Measurements from ENCODE around the gene GNAS-AS1. TPM values are rescaled to one million over a fixed set of nuclear protein-coding genes. Genes with fewer than 3 reads are reported as not detected.

GNAS-AS1 gene
- total and polyA plus RNA-seq, 10 of the 15 experiments (the other 5 are each of a cell fraction or from before 2014, with no cell fraction given) = 0.06 to 2.7 (median 1.2) TPM

DNA sequence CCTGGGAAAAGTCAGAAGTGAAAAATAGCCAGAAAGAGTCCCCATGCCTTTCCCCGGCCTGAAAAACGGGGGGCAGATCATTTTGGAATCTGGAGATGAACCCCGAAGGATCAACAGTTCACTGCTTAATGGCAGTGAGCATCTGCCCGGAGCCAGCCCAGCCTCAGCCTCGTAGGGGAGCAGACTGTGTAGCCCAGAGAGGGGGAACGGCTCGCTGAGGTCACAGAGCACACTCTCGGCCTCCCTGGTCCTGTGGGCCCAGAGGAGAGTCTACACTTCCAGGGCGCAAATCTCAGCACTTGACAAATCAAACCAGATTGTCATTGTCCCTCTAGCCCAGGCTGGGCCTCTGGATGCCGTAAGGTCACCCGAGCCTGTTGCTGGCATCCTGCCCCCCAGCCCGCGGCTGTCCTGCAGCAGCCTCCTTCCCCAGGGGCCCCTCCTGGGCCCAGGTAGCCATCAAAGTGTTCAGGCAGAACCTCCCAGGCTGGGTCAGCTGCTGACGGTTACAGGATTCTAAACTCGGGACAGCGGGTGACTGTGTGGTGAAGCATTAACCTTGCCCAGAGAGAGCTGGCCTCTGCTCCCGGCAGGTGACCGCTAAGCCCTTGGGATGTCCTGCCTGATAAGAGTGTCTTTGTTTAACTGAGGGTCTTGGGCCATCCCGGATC is 56.1 kb downstream of the GNAS-AS1 start:
- in situ Hi-C loops (cut with MboI) (no loop called here), intact Hi-C loops (cut with micrococcal nuclease; ENCODE audit: unreplicated experiment) (no loop called here)
- Histone ChIP-seq H3K9ac (ENCODE audit: control insufficient read depth, insufficient read depth, low read length) (no peak overlapping the region), H3K4me2 (ENCODE audit: control insufficient read depth, insufficient read depth) (no peak overlapping the region), H3K79me2 (ENCODE audit: control insufficient read depth, insufficient read depth, low read length) (no peaks in the 10 kb centered on the region), H2AFZ (ENCODE audit: control insufficient read depth, low read depth, low read length) (no peak overlapping the region), H3K36me3 (ENCODE audit: control insufficient read depth in 2 of 2, insufficient read depth in 2 of 2, low read length in 1 of 2) (no peaks in the 10 kb centered on the region), H3K4me3 (no peak overlapping the region), H4K20me1 (ENCODE audit: control insufficient read depth, insufficient read depth) (no peaks in the 10 kb centered on the region), H3K27me3 (replicated peaks in 1 of 2; ENCODE audit: control insufficient read depth in 2 of 2, insufficient read depth in 2 of 2, low read length in 1 of 2) (peaks cover 0 to 6% of the 10 kb centered on the region in 2 experiments; a peak in 2 of 4 replicates), H3K27ac (ENCODE audit: control insufficient read depth, insufficient read depth) (no peak overlapping the region), H3K4me1 (ENCODE audit: control insufficient read depth, insufficient read depth, low read length) (no peaks in the 10 kb centered on the region), H3K9me3 (replicated peaks; ENCODE audit: control insufficient read depth, insufficient read depth, low read length) (no peaks in the 10 kb centered on the region)
- RAD21 ChIA-PET (ENCODE audit: unreplicated experiment) = no interaction called here
- DNase-seq (ENCODE audit: low read depth, low spot score) (no peak), FAIRE-seq (no peak), ATAC-seq (no peak)
- TF ChIP-seq BRCA1 (IDR thresholded peaks at IDR 0.05; ENCODE audit: low read depth, low read length) (no peak), NR2F1 (conservative IDR thresholded peaks at IDR 0.05) (no peak), CHD1 (IDR thresholded peaks at IDR 0.05; ENCODE audit: low read depth, low read length) (no peak), HDGF (IDR thresholded peaks at IDR 0.05) (no peak), SMARCA5 (IDR thresholded peaks at IDR 0.05) (no peak), NFIC (IDR thresholded peaks at IDR 0.05; ENCODE audit: low read depth, low read length) (no peak), ZSCAN29 (IDR thresholded peaks at IDR 0.05) (no peak), FOXK2 (IDR thresholded peaks at IDR 0.05) (no peak), CREB1 (IDR thresholded peaks at IDR 0.05; ENCODE audit: low read depth) (no peak), TCF7 (IDR thresholded peaks at IDR 0.05; ENCODE audit: borderline replicate concordance) (no peak), YBX1 (IDR thresholded peaks at IDR 0.05) (no peak)
- TF ChIP-seq, protein P1, sequence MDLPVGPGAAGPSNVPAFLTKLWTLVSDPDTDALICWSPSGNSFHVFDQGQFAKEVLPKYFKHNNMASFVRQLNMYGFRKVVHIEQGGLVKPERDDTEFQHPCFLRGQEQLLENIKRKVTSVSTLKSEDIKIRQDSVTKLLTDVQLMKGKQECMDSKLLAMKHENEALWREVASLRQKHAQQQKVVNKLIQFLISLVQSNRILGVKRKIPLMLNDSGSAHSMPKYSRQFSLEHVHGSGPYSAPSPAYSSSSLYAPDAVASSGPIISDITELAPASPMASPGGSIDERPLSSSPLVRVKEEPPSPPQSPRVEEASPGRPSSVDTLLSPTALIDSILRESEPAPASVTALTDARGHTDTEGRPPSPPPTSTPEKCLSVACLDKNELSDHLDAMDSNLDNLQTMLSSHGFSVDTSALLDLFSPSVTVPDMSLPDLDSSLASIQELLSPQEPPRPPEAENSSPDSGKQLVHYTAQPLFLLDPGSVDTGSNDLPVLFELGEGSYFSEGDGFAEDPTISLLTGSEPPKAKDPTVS (IDR thresholded peaks at IDR 0.05; ENCODE audit: low read depth, low read length) = no peak
- POLR2A ChIA-PET = no interaction called here
- SMC1A ChIA-PET (ENCODE audit: uncharacterized antibody, unreplicated experiment) = no interaction called here
- WGBS (ENCODE audit: insufficient coverage, insufficient replicate concordance, low lambda C conversion rate, missing lambda C conversion rate) = 45% methylated on average over 19 of the region's 19 CpGs
- BruUV-seq (replicated peaks) = no TSS peak
- CTCF ChIA-PET = no interaction called here
